ENCODE data around the gene ZKSCAN8.
A peak's percentile ranks its signal among the peaks of the same experiment; 100 is the strongest.
"Not testable (repeated sequence)": the region's sequence is repeated elsewhere in the genome, so short reads cannot be mapped to it uniquely, and the experiment has no call there.

The ZKSCAN8 gene
- 37.4 to 54.5 reads per million in 2 donors for total RNA-seq

DNA sequence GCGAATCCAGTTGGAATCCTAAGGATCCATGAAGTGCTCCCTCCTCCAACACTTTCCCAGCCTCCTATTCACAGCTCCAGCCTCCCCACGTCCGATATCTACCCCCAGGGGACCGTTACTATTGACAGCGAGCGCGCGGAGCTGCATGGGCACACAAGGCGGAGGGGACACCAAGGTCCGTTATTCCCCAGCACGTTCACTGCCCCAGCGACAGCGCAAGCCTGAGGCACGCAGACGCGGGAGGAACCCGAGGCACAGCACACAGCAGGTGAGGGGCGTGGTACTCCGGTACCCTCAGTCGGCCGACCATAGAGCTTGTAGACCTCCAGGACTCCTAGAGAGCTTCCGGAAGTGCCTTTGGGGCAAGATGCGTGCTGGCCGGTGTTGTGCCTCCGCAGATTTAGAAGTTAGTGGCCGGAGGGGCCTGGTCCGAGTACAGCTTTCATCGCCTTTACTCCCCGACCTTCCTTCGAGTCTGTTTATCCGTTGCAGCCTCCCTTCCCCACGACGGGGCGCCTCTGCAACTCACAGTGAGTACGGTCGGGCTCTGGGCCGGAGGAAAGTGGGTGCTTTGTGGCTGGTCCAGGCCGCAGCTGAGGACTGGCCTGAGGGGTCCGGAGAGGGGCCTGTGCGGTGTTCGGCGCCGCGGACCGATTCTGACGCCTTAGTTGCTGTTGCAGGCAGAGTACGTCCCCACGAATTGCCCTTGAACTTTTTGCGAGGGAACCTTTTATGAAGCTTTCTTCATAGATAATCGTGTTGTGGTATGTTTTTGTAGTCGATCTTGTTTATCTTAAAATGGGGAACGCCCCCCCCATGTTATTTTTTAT is at the start of gene ZKSCAN8:
Gene ZKSCAN8, plus strand, starts transcription at position 384 of the 830 bp plus-strand sequence. CDS start 6,525 bp downstream, outside the sequence.
- DNase-seq: peak; percentile 58

DNA sequence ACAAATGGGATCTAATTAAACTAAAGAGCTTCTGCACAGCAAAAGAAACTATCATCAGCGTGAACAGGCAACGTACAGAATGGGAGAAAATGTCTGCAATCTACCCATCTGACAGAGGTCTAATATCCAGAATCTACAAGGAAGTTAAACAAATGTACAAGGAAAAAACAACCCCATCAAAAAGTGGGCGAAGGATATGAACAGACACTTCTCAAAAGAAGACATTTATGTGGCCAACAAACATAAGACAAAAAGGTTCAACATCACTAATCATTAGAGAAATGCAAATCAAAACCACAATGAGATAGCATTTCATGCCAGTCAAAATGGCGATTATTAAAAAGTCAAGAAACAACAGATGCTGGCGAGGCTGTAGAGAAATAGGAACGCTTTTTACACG is 39.5 kb upstream of the ZKSCAN8 start:
- not testable (repeated sequence) for DNase-seq

DNA sequence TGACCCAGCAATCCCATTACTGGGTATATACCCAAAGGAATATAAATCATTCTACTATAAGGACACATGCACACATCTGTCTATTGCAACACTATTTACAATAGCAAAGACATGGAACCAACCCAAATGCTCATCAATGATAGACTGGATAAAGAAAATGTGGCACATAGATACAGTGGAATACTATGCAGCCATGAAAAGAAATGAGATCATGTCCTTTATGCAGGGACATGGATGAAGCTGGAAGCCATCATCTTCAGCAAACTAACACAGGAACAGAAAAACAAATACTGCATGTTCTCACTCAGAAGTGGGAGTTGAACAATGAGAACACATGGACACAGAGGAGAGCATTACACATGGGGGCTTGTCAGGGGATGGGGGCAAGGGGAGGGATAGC is 39.0 kb upstream of the ZKSCAN8 start:
- not testable (repeated sequence) for DNase-seq

DNA sequence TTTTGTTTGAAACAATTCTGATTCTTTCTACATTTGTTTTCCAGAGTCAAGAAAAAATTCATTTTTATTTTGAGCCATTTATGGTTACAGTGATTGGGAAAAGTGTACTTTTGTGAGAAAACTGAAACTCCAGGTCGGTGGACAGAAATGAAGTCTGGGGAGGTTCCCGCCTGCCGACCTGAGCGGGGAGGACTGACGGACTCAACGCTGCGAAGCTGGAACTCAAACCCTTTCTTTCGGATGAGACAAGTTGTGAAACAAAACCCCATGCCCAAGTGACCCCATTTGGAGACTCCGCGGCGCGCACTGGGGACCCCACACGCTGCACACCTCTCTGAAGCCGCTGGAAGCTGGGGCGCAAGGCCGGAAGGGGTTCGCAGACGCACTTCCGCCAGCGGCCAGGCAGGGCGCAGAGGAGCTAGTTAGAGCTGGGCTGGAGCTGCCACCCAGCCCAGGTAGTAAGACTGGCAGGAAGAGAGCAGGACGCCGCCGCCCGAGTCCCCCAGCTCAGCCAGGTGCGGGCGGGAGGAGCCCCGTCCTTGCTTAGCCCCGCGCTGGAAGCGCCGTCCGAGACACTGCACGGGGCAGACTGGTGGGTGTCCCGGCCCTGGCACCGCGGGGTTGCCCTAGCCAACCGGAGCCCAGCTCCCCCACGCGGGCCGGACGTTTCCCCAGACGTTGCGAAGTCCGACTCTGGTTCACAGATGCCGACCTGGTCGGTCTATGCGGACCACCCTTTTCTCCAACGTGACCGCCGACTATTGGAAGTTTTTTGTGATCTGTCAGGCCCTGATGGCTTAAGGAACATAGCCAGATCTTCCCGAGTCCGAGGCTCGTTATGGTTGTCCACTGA is 37.1 kb upstream of the ZKSCAN8 start:
- peak; percentile 69 for DNase-seq

DNA sequence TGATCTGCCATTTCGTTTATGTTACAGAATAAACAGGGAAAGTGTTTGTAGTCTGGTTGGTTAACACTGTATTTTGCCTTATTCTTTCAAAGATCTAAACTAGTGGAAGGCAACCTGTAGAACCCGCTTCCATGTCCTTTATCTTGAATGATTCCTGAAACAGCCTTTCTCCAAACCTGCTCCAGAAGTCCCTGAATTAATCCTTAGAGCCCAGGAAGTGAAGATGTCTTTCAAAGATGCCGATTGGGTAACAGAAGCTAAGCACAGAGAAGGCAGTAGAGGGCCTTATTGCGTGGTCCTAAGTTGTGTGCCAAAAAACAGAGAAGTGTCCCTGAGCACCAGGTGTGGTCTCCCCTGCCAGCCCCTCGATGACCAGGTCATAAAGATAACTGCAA is 36.4 kb upstream of the ZKSCAN8 start:
- DNase-seq: no peak

DNA sequence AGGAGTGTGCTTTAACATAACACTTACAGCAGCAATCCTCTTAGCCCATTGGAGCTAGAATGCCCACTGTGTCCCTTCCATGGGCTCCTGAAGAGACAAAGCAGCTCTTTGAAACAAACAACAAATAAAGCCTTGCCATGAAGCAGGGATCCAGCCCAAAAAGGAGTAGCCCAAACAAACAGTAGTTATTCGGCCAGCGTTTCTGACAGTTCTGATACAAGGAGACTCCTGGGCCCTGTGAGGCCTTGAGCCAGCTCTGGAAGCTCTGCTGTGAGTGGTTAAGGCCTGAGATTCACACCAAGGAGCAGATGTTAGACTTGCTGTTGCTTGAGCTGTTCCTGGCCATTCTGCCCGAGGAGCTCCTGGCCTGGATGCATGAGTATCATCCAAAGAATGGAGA is 34.2 kb upstream of the ZKSCAN8 start:
- DNase-seq: no peak

DNA sequence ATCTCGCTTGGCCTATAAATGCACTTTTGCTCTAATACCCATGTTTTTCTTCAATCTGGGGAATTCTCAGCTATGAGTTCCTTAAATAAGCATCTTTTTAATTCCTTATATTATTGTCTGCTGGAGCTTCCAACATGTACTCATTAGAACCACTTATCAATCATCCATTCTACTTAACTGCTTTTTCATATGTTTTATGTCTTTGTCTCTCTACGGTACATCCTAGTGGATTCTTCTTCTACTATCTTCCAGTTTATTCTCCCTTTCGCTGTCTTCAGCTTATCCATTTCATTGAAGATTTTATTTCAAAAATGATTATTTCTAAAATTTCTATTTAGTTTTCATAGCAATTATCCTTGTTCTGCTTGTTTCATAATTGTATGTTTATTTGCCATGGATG is 29.7 kb upstream of the ZKSCAN8 start:
- DNase-seq: no peak

DNA sequence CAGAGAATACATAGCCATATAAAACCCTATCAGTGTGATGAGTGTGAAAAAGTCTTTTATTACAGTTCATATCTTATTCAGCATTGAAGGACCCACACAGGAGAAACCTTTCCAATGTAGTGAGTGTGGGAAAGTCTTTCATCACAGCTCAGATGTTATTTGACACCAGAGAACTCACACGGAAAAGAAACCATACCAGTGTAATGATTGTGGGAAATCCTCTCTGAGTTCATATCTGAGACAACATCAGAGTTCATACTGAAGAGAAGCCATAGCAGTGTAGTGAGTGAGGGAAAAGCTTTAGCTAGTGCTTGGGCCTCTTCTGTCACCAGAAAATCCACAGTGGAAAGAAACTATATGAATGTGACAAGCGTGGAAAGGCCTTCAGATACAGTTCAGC is 25.9 kb upstream of the ZKSCAN8 start:
- DNase-seq: no peak

DNA sequence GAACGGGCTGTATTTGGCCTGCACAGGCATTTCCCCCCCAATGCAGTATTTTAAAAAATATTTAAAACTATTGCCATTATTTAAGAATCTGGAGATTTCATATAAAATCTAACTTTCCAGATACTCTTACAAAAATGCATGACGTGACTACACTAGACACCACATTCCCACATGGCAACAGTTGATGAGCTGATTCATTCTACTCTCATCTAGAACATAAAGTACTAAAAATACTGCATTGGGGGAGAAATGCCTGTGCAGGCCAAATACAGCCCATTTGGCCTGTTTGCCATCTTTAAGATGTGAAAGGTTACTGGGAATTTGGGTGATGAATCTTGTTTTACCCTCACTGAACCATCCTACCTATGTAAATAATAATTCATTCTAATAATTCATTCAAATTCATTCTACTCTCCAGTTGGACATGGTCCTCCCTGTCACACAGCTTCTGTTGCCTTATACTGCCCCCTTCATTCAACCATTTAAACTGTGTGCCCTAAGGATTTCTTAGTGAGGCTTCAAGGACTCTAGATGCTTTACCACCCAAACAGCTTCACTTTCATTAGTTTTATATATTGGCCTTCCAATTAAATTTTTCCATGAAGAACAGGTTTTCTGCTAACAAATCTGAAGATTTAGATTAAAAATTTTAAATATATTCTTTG is 24.2 kb upstream of the ZKSCAN8 start:
- DNase-seq: no peak

DNA sequence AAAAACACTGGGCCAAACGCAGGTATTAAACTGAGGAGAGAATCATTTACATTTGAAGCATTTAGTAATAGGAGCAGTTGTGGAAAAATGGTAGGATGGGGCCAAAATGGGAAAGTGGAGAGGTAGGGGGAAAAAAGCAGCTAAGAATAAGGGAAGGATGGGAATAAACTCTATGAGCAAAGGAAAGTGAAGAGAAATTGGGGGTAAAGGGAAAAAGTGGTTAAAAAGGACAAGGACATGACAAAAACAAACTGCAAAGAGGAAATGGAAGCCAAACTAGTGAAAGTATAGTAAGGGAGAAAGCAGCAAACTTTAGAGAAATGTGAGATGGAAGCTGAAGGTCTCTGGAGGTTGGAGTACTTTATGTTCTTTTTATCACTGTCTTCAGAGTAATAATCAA is 23.5 kb upstream of the ZKSCAN8 start:
- no peak for DNase-seq

DNA sequence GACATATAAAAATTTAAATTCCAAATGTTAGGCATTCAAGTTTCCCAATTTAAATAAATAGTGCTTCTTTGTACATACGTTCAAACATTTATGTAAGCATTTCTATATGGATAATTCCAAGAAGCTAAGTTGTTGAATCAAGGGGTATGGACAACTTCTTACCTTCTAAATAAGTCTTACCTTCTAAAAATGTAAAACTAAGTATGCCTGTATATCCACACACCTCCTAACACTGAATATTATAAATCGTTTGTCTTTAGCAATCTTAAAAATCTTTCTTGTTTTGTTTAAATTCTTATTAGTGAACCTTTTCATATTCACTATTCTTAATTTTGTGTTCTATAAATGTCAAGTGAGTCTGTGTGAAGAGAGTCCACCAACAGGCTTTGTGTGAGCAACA is 19.8 kb upstream of the ZKSCAN8 start:
- no peak for DNase-seq

DNA sequence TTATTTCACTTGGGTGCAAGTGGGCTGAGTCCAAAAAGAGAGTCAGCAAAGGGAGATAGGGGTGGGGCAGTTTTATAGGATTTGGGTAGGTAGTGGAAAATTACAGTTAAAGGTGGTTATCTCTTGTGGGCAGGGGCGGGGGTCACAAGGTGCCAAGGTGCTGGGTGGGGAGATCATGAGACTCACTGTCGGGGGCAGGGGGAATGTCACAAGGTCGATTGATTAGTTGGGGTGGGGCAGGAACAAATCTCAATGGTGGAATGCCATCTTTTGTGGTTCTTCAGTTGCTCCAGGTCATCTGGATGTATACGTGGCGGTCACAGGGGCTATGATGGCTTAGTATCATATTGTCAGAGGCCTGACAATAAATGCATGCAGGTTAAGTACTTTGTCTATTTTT is 19.4 kb upstream of the ZKSCAN8 start:
- not testable (repeated sequence) for DNase-seq

DNA sequence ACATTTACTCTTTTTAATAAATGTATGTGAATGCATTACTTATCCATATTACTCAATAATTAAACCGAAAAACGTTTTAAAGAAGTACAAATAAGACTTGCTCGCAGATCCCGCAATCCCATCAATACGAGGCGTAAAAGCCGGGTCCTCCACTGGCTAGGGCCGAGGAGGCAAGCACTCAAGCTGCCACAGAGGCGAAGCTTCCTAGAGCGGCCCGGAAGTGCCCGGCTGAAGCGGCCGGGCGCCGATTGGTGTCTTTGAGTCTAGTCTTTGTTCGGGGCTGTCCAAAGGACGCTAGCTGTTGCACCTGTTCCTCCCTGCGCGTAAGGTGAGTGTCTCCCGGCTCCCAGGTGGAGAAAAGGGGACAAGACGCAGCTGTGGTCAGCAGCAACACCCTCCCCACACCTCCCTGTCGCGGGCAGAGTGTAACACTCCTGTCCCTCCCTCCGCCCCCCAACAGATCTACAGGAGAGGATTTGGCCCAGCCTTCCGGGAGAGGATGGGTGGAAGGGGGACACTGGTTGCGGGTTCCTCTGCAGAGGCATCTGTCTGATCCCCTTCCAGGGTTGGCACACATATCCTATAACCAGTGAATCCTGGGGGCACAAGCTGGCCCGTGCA is 17.2 kb upstream of the ZKSCAN8 start, which contains the start of gene ZSCAN16:
Gene ZSCAN16, plus strand, starts transcription at position 260 of the 621 bp plus-strand sequence. CDS start 835 bp downstream, outside the sequence.
- DNase-seq: peak; percentile 60

DNA sequence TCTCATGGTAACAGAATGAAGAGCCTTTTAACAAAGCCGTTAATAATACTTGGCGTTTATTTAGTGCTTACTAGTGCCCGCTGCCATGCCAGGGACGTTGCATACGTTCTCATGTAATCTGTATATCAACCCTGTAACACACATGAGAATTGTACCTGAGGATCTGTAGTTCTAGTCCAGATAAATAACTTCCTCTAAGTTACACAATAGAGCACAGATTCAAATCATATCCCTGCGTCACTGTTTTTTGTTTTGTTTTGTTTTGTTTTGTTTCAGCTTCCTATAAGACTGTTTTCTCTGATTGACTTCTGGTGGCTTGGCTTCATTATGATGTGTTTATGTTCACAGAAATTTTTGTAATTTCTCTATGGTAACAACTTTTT is 16.7 kb upstream of the ZKSCAN8 start:
- DNase-seq: no peak

DNA sequence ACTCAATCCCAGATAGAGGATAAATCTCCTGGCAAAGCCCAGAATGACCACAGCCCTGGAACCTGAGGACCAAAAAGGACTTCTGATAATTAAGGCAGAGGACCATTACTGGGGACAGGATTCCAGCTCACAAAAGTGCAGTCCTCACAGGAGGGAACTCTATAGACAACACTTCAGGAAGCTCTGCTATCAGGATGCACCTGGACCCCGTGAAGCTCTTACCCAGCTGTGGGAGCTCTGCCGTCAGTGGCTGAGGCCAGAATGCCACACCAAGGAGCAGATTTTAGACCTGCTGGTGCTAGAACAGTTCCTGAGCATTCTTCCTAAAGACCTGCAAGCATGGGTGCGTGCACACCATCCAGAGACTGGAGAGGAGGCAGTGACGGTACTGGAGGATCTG is 16.3 kb upstream of the ZKSCAN8 start:
- no peak for DNase-seq

DNA sequence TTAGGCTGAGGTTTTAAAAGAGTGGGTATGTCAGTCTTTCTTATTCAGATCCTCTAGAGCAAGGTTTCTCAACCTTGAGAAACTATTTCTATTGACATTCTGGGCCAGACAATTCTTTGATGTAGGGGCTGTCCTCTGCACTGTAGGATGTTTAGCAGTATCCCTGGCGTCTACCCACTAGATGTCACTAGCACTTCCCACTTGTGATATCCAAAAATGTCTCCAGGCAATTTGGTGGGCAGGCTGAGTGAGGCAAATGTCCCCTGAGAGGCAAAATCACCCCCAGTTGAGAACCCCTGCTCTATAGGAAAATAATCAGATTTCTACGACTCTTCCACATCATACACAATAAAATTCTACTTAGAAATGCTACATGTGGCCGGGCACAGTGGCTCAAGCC is 7.7 kb upstream of the ZKSCAN8 start:
- no peak for DNase-seq

DNA sequence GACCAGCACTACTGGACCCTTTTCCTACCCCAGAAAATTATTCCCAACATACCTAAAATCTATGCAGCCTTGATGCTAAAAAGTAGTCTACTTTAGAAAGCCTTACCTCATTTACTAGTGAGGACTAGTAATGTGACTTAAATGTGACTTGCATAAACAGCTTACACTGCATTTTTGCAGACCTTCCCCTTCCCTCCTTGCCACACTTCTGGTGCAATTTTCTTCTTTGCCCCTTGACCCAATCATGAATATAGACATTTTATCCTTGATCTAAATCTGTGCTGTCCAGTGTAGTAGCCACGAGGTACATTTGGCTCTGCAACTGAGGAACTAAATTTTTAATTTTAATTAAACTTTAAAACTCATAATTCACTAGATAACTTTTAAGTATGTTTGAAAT is 7.0 kb upstream of the ZKSCAN8 start:
- DNase-seq: no peak

DNA sequence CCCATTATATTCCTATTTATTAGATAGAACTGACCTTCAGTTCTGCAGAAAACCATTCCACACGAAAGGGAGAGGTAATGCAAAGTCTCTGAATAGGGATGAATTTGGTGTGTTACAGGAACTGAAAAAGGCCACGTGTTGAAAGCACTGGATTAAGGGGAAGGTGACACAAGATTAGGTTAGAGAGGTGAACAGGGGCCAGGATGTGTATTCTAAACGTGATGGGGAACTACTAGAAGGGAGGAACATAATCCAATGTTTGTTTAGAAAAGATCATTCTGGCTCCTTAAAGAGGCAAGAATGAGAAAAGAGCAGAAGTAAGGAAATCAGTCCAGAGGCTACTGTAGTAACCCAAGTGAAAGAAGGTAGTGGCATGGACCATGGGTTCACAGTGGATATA is 6.3 kb upstream of the ZKSCAN8 start:
- no peak for DNase-seq

DNA sequence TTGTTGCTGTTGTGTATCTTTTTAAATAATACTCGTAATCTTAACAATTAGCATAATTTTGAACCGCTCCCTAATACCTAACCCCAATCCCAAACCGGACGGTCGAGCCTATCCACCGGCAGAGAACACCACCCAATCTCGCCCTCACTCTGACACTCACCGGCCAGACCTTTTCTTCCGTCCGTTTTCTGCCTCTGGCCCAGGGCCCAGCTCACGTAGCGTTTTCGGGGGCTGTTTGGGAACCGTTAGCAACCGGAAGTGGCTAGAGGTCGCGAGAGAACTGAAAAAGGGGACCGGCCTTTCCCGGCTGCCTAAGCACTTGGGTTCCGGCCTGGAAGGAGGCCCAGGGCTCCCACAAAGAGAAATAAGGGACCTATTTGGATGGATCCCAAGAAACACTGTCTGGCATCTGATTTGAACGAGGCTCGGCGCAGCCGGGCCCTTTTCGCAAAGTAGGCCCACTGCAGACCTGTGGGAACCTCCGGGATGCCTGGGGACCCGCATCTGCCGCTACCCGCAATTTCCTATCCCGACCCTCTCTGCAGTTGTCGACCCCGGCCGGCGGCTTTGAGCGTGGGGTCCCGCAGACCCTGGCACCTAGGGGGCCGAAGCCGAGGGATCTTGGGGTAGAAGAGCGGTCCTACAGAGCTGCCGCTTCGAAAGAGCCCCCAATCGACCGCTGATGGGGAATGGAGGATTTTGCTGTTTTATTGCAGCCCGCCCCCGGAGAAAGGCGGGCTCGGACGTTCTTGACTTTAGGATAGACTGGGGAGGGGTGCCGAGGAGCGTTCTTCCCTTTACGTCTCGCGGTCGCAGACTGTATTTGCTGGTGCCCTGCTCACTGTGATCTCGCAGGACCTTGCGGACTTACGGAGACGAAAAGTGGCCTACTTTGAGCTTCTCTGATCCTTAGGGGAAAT is 4.8 kb upstream of the ZKSCAN8 start:
- DNase-seq: peak; percentile 51

DNA sequence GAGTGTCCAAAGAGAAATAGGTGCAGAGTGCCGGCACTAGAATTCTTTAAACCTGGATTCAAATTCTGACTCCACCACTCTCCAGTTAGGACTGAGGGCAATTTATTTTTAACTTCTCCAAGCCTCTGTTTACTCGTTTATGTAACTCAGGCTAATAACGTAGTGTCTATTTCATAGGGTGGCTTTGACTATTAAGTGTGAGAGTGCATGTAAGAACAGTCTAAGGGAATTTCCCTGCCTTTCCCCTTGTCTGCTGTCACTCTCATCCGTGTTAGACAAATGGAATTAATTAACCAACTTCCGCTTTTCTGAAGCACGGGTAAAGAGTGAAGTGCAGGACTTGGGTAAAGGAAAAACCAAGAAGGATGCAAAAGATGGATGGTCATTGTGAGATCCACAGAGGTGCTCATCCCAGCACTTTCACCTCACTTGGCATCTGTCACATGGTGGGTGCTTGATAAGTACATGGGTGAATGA is 4.1 kb upstream of the ZKSCAN8 start:
- no peak for DNase-seq

DNA sequence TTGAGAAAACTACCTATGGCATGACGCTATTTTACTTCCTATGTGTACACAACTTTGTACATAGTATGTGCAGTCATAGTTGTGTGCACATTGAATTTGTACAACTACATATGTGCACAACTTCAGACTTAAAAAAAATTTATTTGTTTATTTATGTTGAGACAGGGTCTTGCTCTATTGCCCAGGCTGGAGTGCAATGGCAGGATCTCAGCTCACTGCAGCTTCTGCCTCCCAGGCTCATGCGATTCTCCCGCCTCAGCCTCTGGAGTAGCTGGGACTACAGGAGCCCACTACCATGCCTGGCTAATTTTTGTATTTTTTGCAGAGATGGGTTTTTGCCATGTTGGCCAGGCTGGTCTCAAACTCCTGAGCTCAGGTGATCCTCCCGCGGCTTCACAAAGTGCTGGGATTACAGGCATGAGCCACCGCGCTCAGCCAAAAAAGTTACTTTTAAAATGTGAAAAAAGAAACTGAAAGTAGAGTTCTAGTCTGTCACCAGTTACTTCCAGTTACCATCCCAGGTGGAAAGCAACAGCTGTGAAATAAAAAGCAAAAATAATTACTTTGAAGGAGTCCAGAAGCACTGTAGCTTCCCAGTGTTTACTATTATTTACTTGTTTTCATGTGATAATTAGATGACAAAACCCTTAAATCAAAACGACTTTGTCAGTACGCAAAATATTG is 1.7 kb upstream of the ZKSCAN8 start:
- DNase-seq: no peak
